IMR-90 (cell line): ENCODE data around the gene GAREM2. TPM values are rescaled to one million over a fixed set of nuclear protein-coding genes. Genes with fewer than 3 reads are reported as not detected.
A peak's percentile ranks its signal among the peaks of the same experiment; 100 is the strongest.

Experiments used
- ATAC-seq: fragments of 200-7000 bp; cut with Tn5 transposase; 2 replicates; pipeline ENCODE4 v1.9.1; 2020; ENCODE audit warnings: low read depth, mild to moderate bottlenecking, moderate library complexity
- BruUV-seq: library from RNA; stranded (reverse); fragments of 400-500 nt; replicated peaks from 2 replicates; lab custom pipeline; 2021; lab: Mats Ljungman, UMichigan
- CTCF ChIA-PET: fragments of 300-600 bp; formaldehyde crosslinking; extraction: SDS; loops from one replicate; lab custom pipeline; 2021; ENCODE audit warnings: antibody characterized with exemption; lab: Yijun Ruan, JAX
- POLR2A ChIA-PET: fragments of 300-600 bp; sonication (Branson Sonifier 250); formaldehyde crosslinking; loops from one replicate; lab custom pipeline; 2022; ENCODE audit warnings: antibody characterized with exemption; ENCODE audit not compliant: unreplicated experiment; lab: Charles Lee
- DNase-seq: peaks from one replicate; pipeline ENCODE4 v3.0.0; 2013
- H2AFZ ChIP-seq: replicated peaks from 2 replicates; pipeline ENCODE3; 2013; ENCODE audit warnings: low read length, mild to moderate bottlenecking; ENCODE audit not compliant: poor library complexity
- H2AK5ac ChIP-seq: 2 replicates; pipeline ENCODE4 v1.6.1; 2013; ENCODE audit warnings: low read depth, low read length, inconsistent platforms
- H2AK9ac ChIP-seq: replicated peaks from 2 replicates; pipeline ENCODE3; 2013; ENCODE audit warnings: mild to moderate bottlenecking, low read depth, low read length, moderate library complexity; ENCODE audit not compliant: poor library complexity
- H2BK120ac ChIP-seq: 2 replicates; pipeline ENCODE4 v1.6.1; 2013; ENCODE audit warnings: low read depth, low read length, inconsistent platforms
- H2BK15ac ChIP-seq: 3 replicates; pipeline ENCODE4 v1.6.1; 2013; ENCODE audit warnings: low read depth, low read length, inconsistent platforms
- H2BK20ac ChIP-seq: 2 replicates; pipeline ENCODE4 v1.6.1; 2013; ENCODE audit warnings: low read depth, mild to moderate bottlenecking, inconsistent platforms, low read length, moderate library complexity
- H2BK5ac ChIP-seq: 2 replicates; pipeline ENCODE4 v1.6.1; 2013; ENCODE audit warnings: mild to moderate bottlenecking, low read depth, low read length, inconsistent platforms; ENCODE audit not compliant: poor library complexity, severe bottlenecking
- H3K14ac ChIP-seq: replicated peaks from 2 replicates; pipeline ENCODE4 v1.6.1; 2013; ENCODE audit warnings: low read depth, low read length, inconsistent platforms
- H3K18ac ChIP-seq: 2 replicates; pipeline ENCODE4 v1.6.1; 2013; ENCODE audit warnings: low read depth, low read length, control low read depth
- H3K23ac ChIP-seq: 2 replicates; pipeline ENCODE4 v1.6.1; 2013; ENCODE audit warnings: low read depth, low read length, inconsistent platforms
- H3K27ac ChIP-seq: 2 replicates; pipeline ENCODE4 v1.5.1; 2013; ENCODE audit warnings: mild to moderate bottlenecking, control low read depth, low read length; ENCODE audit not compliant: insufficient read depth
- H3K27me3 ChIP-seq: 2 replicates; pipeline ENCODE4 v1.6.1; 2013; ENCODE audit warnings: low read length; ENCODE audit not compliant: control insufficient read depth, insufficient read depth
- H3K36me3 ChIP-seq: 2 replicates; pipeline ENCODE4 v1.6.1; 2013; ENCODE audit warnings: low read length, mixed read lengths; ENCODE audit not compliant: control insufficient read depth, insufficient read depth
- H3K4ac ChIP-seq: 2 replicates; pipeline ENCODE4 v1.6.1; 2013; ENCODE audit warnings: low read depth, low read length, inconsistent platforms
- H3K4me1 ChIP-seq: 2 replicates; pipeline ENCODE4 v1.6.1; 2013; ENCODE audit warnings: low read length, mixed read lengths; ENCODE audit not compliant: control insufficient read depth, insufficient read depth
- H3K4me2 ChIP-seq: 2 replicates; pipeline ENCODE4 v1.6.1; 2013; ENCODE audit warnings: low read depth, mild to moderate bottlenecking, control low read depth, low read length, moderate library complexity
- H3K4me3 ChIP-seq: 2 replicates; pipeline ENCODE4 v1.5.1; 2013; ENCODE audit warnings: low read depth, mild to moderate bottlenecking, control low read depth, low read length, moderate library complexity; ENCODE audit not compliant: insufficient read depth
- H3K56ac ChIP-seq: 2 replicates; pipeline ENCODE4 v1.6.1; 2013; ENCODE audit warnings: low read length, inconsistent platforms; ENCODE audit not compliant: insufficient read depth; ENCODE audit errors: extremely low read depth
- H3K79me1 ChIP-seq, 2 experiments: 2 replicates each; pipeline ENCODE4 v1.6.1; 2013; ENCODE audit warnings: low read length in 2 of 2, inconsistent platforms in 1 of 2, low read depth in 1 of 2
- H3K9ac ChIP-seq: 2 replicates; pipeline ENCODE4 v1.6.1; 2013; ENCODE audit warnings: low read depth, low read length, control low read depth
- H3K9me1 ChIP-seq: 2 replicates; pipeline ENCODE4 v1.6.1; 2013; ENCODE audit warnings: low read length, inconsistent platforms; ENCODE audit not compliant: insufficient read depth
- H3K9me3 ChIP-seq: 2 replicates; pipeline ENCODE4 v1.6.1; 2013; ENCODE audit warnings: low read length; ENCODE audit not compliant: control insufficient read depth, insufficient read depth
- H4K20me1 ChIP-seq: 2 replicates; pipeline ENCODE4 v1.6.1; 2013; ENCODE audit warnings: low read length, inconsistent platforms; ENCODE audit not compliant: insufficient read depth
- H4K5ac ChIP-seq: 2 replicates; pipeline ENCODE4 v1.6.1; 2013; ENCODE audit warnings: mild to moderate bottlenecking, low read depth, low read length, control low read depth
- H4K8ac ChIP-seq, 2 experiments: 2 replicates each; pipeline ENCODE4 v1.6.1; 2013; ENCODE audit warnings: low read depth in 2 of 2, low read length in 2 of 2, control low read depth in 1 of 2, inconsistent platforms in 1 of 2
- H4K91ac ChIP-seq: 2 replicates; pipeline ENCODE4 v1.6.1; 2013; ENCODE audit warnings: low read depth, low read length, inconsistent platforms; ENCODE audit not compliant: insufficient read depth
- BHLHE40 ChIP-seq: fragments of 150-350 bp; IDR thresholded peaks from 2 replicates; pipeline ENCODE4 v1.6.1; 2016; ENCODE audit warnings: mild to moderate bottlenecking, low read depth, low read length
- CHD1 ChIP-seq: IDR thresholded peaks from 2 replicates; pipeline ENCODE4 v1.6.1; 2012; ENCODE audit warnings: low read depth, low read length, improper control_type of control experiment
- ELK1 ChIP-seq: fragments of 150-350 bp; IDR thresholded peaks from 2 replicates; pipeline ENCODE4 v1.6.1; 2016; ENCODE audit warnings: low read depth, mild to moderate bottlenecking, low read length, moderate library complexity, borderline replicate concordance
- FOS ChIP-seq: fragments of 150-350 bp; IDR thresholded peaks from 2 replicates; pipeline ENCODE4 v1.6.1; 2016; ENCODE audit warnings: low read depth, low read length
- MAFK ChIP-seq: IDR thresholded peaks from 2 replicates; pipeline ENCODE4 v1.6.1; 2012; ENCODE audit warnings: low read depth, low read length, improper control_type of control experiment
- MAZ ChIP-seq: IDR thresholded peaks from 2 replicates; pipeline ENCODE4 v1.6.1; 2012; ENCODE audit warnings: low read depth, mild to moderate bottlenecking, low read length, improper control_type of control experiment, moderate library complexity, borderline replicate concordance
- MXI1 ChIP-seq: IDR thresholded peaks from 2 replicates; pipeline ENCODE4 v1.6.1; 2012; ENCODE audit warnings: low read depth, mild to moderate bottlenecking, low read length, moderate library complexity, borderline replicate concordance
- NFE2L2 ChIP-seq: fragments of 150-350 bp; IDR thresholded peaks from 2 replicates; pipeline ENCODE4 v1.6.1; 2016; ENCODE audit warnings: low read depth, mild to moderate bottlenecking, low read length
- SMC3 ChIP-seq: fragments of 150-350 bp; IDR thresholded peaks from 2 replicates; pipeline ENCODE4 v1.6.1; 2016; ENCODE audit warnings: low read depth, mild to moderate bottlenecking, antibody characterized with exemption, low read length, moderate library complexity
- WGBS, 2 experiments: methylation state at CpG; one replicate each; pipeline versions ENCODE4 v1.1.5 to v1.1.7; 2013; ENCODE audit warnings: missing lambda C conversion rate in 2 of 2; ENCODE audit not compliant: insufficient read length in 1 of 2; ENCODE audit errors: extremely low coverage in 2 of 2; 5-methylcytosine and 5-hydroxymethylcytosine counted together
- dilution Hi-C: fragments of 300-500 bp; cut with HindIII; formaldehyde crosslinking; loops from one replicate; pipeline ENCODE4 v1.14.3; 2018; ENCODE audit warnings: low sequenced_read_pairs; ENCODE audit not compliant: unreplicated experiment
- in situ Hi-C: fragments of 300-500 bp; cut with MboI; formaldehyde crosslinking; loops from 3 replicates; pipeline ENCODE4 v1.14.3; 2019; ENCODE audit warnings: low sequenced_read_pairs, inconsistent platforms, mixed read lengths
- intact Hi-C: fragments of 100-400 bp; cut with micrococcal nuclease; formaldehyde crosslinking; loops from 2 replicates; pipeline ENCODE4 v1.10.0; 2022
- polyA plus RNA-seq, 3 experiments: library from polyadenylated mRNA; depleted of rRNA; stranded (reverse); fragments of >200 nt; gene quantifications; 2 replicates each; pipeline ENCODE4 v1.2.3, GENCODE V29; 2012; ENCODE audit warnings: low replicate concordance in 1 of 3
- total RNA-seq: library from RNA; depleted of rRNA; stranded (reverse); fragments of >200 nt; gene quantifications from 2 replicates; pipeline ENCODE4 v1.2.3, GENCODE V29; 2012
- TF ChIP-seq, protein P1 (sequence below): conservative IDR thresholded peaks from 2 replicates; pipeline ENCODE4 v1.5.1; 2012; ENCODE audit warnings: mild to moderate bottlenecking, low read depth, low read length, improper control_type of control experiment

GAREM2 gene
- total and polyA plus RNA-seq, 2 of the 4 experiments (the other 2 are of a cell fraction), result 0.36 to 1.8 TPM

DNA sequence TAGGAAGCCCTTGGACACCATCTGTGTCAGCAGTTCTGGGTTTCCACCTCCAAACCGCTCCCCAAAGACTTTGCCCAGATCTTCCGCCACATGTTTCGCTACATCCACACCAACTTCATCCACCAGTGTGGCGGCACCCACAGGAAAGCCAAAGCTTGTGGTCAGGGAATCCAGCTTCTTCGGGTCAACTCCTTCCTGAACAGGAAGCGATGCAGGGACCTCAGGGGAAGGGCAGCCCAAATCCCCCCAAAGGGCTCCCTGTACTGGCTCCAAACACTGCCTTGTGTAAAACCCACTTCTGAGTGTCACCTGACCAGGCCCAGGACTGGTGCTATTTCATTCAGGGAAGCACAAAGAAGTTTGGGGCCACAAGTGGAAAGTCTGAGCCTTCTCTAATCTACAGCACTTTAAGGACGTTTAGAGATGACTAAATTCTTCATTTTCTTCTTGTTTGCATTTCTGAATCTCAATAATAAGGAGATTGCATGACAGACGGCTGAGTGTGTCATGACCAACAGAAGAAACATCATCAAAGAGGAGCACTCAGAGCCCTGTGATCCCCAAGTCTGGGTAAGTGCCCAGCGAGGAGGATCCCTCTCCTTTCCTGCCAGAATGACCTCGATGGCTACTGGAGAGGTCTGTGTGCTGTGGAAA, 20.8 kb downstream of the GAREM2 start:
- Histone ChIP-seq H3K4ac (no peak overlapping the region), H4K20me1 (0 out of 2 replicates have a peak, but pooled peaks cover under 1% of the 10 kb centered on the region), H3K14ac (no peak overlapping the region), H2BK20ac (no peak overlapping the region), H2BK15ac (no peak overlapping the region), H4K5ac (no peak overlapping the region), H4K91ac (no peak overlapping the region), H2AK9ac (no peak overlapping the region), H2BK120ac (no peak overlapping the region), H2AFZ (no peak overlapping the region), H3K9ac (no peak overlapping the region), H3K9me1 (peaks cover 6% of the 10 kb centered on the region; the same call in 1 of the 2 replicates), H3K79me1 (no peaks in the 10 kb centered on the region), H3K23ac (no peak overlapping the region), H2AK5ac (no peak overlapping the region), H3K36me3 (peaks cover 49% of the 10 kb centered on the region), H3K4me2 (no peak overlapping the region), H3K56ac (no peak overlapping the region), H3K27me3 (no peaks in the 10 kb centered on the region), H2BK5ac (no peak overlapping the region), H3K9me3 (no peaks in the 10 kb centered on the region), H3K27ac (no peak overlapping the region), H3K4me1 (no peaks in the 10 kb centered on the region), H3K18ac (no peak overlapping the region), H4K8ac (no peak overlapping the region), H3K4me3 (no peak overlapping the region)
- ChIA-PET CTCF (no interaction called here), POLR2A (no interaction called here)
- WGBS, 2 experiments, result 80% methylated on average over 4 of the region's 10 CpGs; no CpG with 5 or more reads in 1 of the 2 experiments
- dilution Hi-C loops (no loop called here), intact Hi-C loops (no loop called here), in situ Hi-C loops (no loop called here)
- DNase-seq (peak; percentile 62), ATAC-seq (peak; percentile 33)
- BruUV-seq, result no TSS peak
- TF ChIP-seq CHD1 (no peak), NFE2L2 (no peak), SMC3 (no peak), MXI1 (no peak), MAZ (no peak), FOS (no peak), MAFK (no peak), BHLHE40 (no peak), ELK1 (no peak)
- TF ChIP-seq, protein P1, sequence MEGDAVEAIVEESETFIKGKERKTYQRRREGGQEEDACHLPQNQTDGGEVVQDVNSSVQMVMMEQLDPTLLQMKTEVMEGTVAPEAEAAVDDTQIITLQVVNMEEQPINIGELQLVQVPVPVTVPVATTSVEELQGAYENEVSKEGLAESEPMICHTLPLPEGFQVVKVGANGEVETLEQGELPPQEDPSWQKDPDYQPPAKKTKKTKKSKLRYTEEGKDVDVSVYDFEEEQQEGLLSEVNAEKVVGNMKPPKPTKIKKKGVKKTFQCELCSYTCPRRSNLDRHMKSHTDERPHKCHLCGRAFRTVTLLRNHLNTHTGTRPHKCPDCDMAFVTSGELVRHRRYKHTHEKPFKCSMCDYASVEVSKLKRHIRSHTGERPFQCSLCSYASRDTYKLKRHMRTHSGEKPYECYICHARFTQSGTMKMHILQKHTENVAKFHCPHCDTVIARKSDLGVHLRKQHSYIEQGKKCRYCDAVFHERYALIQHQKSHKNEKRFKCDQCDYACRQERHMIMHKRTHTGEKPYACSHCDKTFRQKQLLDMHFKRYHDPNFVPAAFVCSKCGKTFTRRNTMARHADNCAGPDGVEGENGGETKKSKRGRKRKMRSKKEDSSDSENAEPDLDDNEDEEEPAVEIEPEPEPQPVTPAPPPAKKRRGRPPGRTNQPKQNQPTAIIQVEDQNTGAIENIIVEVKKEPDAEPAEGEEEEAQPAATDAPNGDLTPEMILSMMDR, result no peak
